ENCODE measurements around the gene RGS16. TPM values are rescaled to one million over a fixed set of nuclear protein-coding genes. Genes with fewer than 3 reads are reported as not detected.

RGS16 gene
- total RNA-seq, 1 donor from 2014 or later = 9.7 TPM

DNA sequence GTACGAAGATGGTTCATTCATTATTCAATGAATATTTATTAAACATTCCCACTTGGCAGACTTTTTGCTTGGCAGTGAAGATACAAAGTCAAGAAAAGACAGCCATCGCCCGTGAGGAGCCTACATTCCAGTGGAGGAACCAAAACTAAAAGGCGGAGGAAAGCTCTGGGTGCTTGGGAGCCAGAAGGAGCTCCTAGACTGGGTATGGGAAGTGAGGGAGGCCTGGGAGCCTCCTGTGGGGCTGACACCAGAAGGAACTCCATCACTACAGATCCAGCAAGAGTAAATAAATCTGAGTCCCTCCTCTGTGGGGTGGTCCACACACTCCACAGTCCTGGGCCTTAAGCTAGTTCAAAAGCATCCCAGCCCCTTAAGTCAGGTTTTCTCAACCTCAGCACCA lies 30.0 kb downstream of the RGS16 start:
- no peaks in the 10 kb centered on the region for H3K27me3 Mint-ChIP-seq
- DNase-seq (ENCODE audit: extremely low spot score, unreplicated experiment) = no peak

DNA sequence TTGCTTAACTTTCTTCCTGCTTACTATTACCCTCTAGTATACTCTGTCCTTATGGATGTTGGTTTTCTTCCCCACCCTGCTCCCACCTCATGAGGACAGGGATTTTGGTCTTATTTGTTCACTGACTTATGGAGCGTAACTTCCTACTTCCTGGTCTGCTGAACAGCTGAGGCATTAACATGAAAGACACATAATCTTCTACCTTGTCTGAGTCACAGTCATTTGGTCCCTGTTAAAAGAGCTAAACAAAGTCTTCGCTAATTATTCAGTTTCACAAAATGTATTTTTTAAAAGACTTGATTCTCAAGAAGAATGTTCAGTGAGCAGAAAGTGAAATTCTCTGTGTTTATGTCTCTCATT lies 33.6 kb downstream of the RGS16 start:
- Mint-ChIP-seq H3K27me3 (no peaks in the 10 kb centered on the region), H3K4me3 (no peak overlapping the region), H3K9me3 (no peaks in the 10 kb centered on the region), H3K36me3 (peaks cover 2% of the 10 kb centered on the region), H3K27ac (no peak overlapping the region), H3K4me1 (ENCODE audit: unreplicated experiment) (peaks cover 3% of the 10 kb centered on the region)
- TF ChIP-seq, protein P1, sequence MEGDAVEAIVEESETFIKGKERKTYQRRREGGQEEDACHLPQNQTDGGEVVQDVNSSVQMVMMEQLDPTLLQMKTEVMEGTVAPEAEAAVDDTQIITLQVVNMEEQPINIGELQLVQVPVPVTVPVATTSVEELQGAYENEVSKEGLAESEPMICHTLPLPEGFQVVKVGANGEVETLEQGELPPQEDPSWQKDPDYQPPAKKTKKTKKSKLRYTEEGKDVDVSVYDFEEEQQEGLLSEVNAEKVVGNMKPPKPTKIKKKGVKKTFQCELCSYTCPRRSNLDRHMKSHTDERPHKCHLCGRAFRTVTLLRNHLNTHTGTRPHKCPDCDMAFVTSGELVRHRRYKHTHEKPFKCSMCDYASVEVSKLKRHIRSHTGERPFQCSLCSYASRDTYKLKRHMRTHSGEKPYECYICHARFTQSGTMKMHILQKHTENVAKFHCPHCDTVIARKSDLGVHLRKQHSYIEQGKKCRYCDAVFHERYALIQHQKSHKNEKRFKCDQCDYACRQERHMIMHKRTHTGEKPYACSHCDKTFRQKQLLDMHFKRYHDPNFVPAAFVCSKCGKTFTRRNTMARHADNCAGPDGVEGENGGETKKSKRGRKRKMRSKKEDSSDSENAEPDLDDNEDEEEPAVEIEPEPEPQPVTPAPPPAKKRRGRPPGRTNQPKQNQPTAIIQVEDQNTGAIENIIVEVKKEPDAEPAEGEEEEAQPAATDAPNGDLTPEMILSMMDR (conservative IDR thresholded peaks at IDR 0.05) = no peak
- no peak for DNase-seq (ENCODE audit: extremely low spot score, unreplicated experiment)

More for the DNA sequence above, 30.0 kb downstream of the RGS16 start:
- H3K4me3 Mint-ChIP-seq = no peak overlapping the region
- TF ChIP-seq, protein P1 (conservative IDR thresholded peaks at IDR 0.05) = no peak
- no peak overlapping the region for H3K27ac Mint-ChIP-seq
- no peaks in the 10 kb centered on the region for H3K9me3 Mint-ChIP-seq
- H3K4me1 Mint-ChIP-seq (ENCODE audit: unreplicated experiment) = peaks cover 6% of the 10 kb centered on the region
- peaks cover 11% of the 10 kb centered on the region for H3K36me3 Mint-ChIP-seq

DNA sequence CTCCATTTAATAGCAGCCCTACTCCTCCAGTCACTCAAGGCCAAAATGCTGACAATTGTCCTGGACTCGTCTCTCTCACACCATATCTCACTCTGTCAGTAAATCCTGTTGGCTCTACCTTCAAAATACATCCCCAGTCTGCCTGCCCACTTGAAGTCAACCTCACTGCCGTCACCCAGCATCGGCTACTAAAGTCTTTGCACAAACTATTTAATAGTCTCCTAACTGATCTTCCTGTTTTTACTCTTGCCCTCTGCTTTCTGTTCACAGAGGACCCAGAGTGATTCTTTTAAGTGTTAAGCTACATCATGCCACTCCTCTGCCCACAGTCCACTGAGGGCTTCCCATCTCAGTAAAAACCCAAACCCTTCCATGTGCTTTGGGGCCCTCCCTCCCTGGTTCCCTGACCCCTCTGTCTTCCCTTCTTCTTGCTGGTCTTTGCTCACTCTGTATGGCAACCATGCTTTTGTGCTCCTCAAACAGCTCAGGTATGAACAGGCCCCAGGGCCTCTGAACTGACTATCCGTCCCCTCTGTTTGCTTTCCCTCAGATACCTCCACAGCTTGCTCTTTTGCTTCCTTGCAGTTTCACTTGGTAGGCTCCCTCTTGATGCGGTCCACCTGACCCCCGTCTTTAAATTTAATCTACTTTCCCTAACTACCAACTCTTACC lies 34.1 kb downstream of the RGS16 start:
- H3K36me3 Mint-ChIP-seq = no peaks in the 10 kb centered on the region
- DNase-seq (ENCODE audit: extremely low spot score, unreplicated experiment) = no peak
- H3K4me3 Mint-ChIP-seq = no peak overlapping the region
- H3K4me1 Mint-ChIP-seq (ENCODE audit: unreplicated experiment) = no peaks in the 10 kb centered on the region
- TF ChIP-seq, protein P1 (conservative IDR thresholded peaks at IDR 0.05) = no peak
- no peak overlapping the region for H3K27ac Mint-ChIP-seq
- H3K9me3 Mint-ChIP-seq = no peaks in the 10 kb centered on the region
- peaks cover 4% of the 10 kb centered on the region for H3K27me3 Mint-ChIP-seq

DNA sequence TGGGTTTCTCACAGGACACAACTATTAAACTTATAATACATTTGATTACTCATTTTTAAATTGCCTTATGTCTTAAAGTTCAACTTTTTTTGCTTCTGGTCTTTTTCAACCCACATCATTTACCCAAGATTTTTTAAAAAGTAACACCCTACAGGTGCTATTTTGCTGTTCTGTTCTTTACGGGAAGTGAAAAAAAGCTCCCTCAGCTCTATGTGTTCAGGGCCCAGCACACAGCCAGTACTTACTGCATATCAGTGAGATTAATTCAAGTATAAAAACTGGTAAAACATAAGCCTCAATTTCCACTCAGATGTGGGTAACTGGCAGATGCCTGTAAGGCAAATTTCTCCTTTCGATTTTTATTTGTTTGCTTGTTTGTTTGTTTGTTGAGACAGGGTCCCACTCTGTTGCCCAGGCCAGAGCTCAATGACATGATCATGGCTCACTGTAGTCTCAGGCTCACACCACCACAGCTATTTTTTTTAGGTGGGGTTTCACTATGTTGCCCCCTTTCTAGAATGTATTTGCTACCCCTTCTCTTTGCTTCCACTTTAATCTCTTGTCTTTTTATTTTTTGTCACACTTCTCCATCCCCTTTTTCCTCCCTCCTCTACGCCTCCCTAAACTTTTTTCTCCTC lies 35.4 kb downstream of the RGS16 start:
- Mint-ChIP-seq H3K9me3 (no peaks in the 10 kb centered on the region), H3K27me3 (peaks cover 4% of the 10 kb centered on the region), H3K27ac (no peak overlapping the region), H3K4me1 (ENCODE audit: unreplicated experiment) (no peaks in the 10 kb centered on the region), H3K36me3 (no peaks in the 10 kb centered on the region), H3K4me3 (no peak overlapping the region)
- DNase-seq (ENCODE audit: extremely low spot score, unreplicated experiment) = no peak
- TF ChIP-seq, protein P1 (conservative IDR thresholded peaks at IDR 0.05) = no peak

DNA sequence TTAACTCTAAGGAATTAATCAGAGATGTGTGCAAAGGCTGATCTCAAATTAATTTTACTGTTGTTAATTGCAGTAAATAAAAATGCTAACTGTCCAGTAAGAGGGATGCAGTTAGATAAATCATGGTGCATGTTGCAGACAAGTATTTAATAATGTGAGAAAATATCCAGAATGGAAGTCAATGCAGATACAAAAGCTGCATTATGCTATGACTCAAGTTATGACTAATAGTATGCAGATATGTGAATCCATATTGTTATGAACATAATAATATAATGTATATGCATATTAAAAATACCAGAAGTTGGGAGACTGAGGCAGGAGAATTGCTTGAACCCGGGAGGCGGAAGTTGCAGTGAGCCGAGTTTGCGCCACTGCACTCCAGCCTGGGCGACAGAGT lies 36.6 kb downstream of the RGS16 start:
- no peak overlapping the region for H3K27ac Mint-ChIP-seq
- H3K4me1 Mint-ChIP-seq (ENCODE audit: unreplicated experiment) = no peaks in the 10 kb centered on the region
- peaks cover 4% of the 10 kb centered on the region for H3K27me3 Mint-ChIP-seq
- TF ChIP-seq, protein P1 (conservative IDR thresholded peaks at IDR 0.05) = no peak
- H3K4me3 Mint-ChIP-seq = no peak overlapping the region
- no peaks in the 10 kb centered on the region for H3K9me3 Mint-ChIP-seq
- no peak for DNase-seq (ENCODE audit: extremely low spot score, unreplicated experiment)
- no peaks in the 10 kb centered on the region for H3K36me3 Mint-ChIP-seq
